Prostate gland (tissue), 2 donors: ENCODE measurements around the gene WNK2. TPM values are rescaled to one million over a fixed set of nuclear protein-coding genes. Genes with fewer than 3 reads are reported as not detected.

Source experiments
- DNase-seq: peaks from one replicate; pipeline ENCODE4 v3.0.0-alpha.2; 2019; ENCODE audit warnings: low spot score
- H3K27ac ChIP-seq, 2 donors: fragments of 200-600 bp; sonication (generic); 2 replicates each; pipeline ENCODE4 v1.5.1; 2017 to 2019
- H3K27me3 ChIP-seq: fragments of 200-600 bp; sonication (generic); replicated peaks from 2 replicates; pipeline ENCODE4 v1.5.1; 2019; ENCODE audit not compliant: insufficient read depth
- H3K36me3 ChIP-seq, 2 donors: fragments of 200-600 bp; sonication (generic); 1 replicate in 1 of 2; 2 replicates in 1 of 2; pipeline versions ENCODE4 v1.5.1 to v1.8.1; 2017 to 2019
- H3K4me1 ChIP-seq: fragments of 200-600 bp; sonication (generic); replicated peaks from 2 replicates; pipeline ENCODE4 v1.5.1; 2019
- H3K4me3 ChIP-seq, 2 donors: fragments of 200-600 bp; sonication (generic); 2 replicates each; pipeline ENCODE4 v1.5.1; 2017 to 2019
- H3K9me3 ChIP-seq: fragments of 200-600 bp; sonication (generic); 2 replicates; pipeline ENCODE4 v1.5.1; 2017
- POLR2A ChIP-seq: fragments of 450-650 bp; IDR thresholded peaks from one replicate; pipeline ENCODE4 v1.6.1; 2016; ENCODE audit warnings: antibody characterized with exemption, mild to moderate bottlenecking
- POLR2AphosphoS5 ChIP-seq: sonication (generic); formaldehyde crosslinking; IDR thresholded peaks from one replicate; pipeline ENCODE4 v1.6.1; 2017; ENCODE audit warnings: antibody characterized with exemption
- WGBS: methylation state at CpG from one replicate; pipeline ENCODE4 v1.1.5; 2018; 5-methylcytosine and 5-hydroxymethylcytosine counted together
- intact Hi-C: fragments of 100-400 bp; cut with DNase I; formaldehyde crosslinking; loops from one replicate; pipeline ENCODE4 v1.14.2; 2022
- total RNA-seq, 2 donors: library from RNA; depleted of rRNA; stranded (reverse); fragments of >200 nt; gene quantifications; one replicate each; pipeline ENCODE4 v1.1.0, GENCODE V29; 2016
- TF ChIP-seq, protein P1 (sequence below), 4 experiments: fragments of 200-600 bp in 2 of 4; fragments of 450-650 bp in 2 of 4; sonication (generic) in 2 of 4; IDR thresholded peaks; 1 replicate in 3 of 4; 2 replicates in 1 of 4; pipeline ENCODE4 v1.5.1; 2016 to 2019; ENCODE audit warnings: antibody characterized with exemption in 4 of 4, mild to moderate bottlenecking in 2 of 4, moderate library complexity in 2 of 4

WNK2 gene
- total RNA-seq, 2 donors from 2014 or later, result 77.9 to 136 TPM

DNA sequence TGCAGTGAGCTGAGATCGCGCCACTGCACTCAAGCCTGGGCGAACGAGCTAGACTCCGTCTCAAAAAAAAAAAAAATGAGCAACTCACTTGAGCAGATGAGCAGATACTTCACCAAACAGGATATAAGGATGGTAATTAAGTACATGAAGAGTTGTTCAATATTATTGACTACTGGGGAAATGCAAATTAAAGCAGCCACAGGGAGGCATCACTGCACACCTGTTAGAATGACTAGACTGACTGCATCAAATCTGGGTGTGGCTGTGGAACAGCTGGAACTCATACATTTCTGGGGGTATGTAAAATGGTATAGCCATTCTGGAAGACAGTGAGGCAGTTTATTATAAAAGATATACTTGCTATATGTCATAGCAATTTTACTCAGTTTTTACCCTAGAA lies 93.0 kb downstream of the WNK2 start:
- Histone ChIP-seq H3K9me3 (no peaks in the 10 kb centered on the region), H3K27ac (no peak overlapping the region), H3K4me1 (no peaks in the 10 kb centered on the region), H3K27me3 (no peaks in the 10 kb centered on the region), H3K36me3 (no peaks in the 10 kb centered on the region), H3K4me3 (no peak overlapping the region)
- no peak for TF ChIP-seq POLR2AphosphoS5
- TF ChIP-seq, protein P1, sequence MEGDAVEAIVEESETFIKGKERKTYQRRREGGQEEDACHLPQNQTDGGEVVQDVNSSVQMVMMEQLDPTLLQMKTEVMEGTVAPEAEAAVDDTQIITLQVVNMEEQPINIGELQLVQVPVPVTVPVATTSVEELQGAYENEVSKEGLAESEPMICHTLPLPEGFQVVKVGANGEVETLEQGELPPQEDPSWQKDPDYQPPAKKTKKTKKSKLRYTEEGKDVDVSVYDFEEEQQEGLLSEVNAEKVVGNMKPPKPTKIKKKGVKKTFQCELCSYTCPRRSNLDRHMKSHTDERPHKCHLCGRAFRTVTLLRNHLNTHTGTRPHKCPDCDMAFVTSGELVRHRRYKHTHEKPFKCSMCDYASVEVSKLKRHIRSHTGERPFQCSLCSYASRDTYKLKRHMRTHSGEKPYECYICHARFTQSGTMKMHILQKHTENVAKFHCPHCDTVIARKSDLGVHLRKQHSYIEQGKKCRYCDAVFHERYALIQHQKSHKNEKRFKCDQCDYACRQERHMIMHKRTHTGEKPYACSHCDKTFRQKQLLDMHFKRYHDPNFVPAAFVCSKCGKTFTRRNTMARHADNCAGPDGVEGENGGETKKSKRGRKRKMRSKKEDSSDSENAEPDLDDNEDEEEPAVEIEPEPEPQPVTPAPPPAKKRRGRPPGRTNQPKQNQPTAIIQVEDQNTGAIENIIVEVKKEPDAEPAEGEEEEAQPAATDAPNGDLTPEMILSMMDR (IDR thresholded peaks at IDR 0.05), result no peak
- TF ChIP-seq POLR2A, result no peak
- WGBS, result 94% methylated on average over 5 of the region's 5 CpGs
- DNase-seq, result no peak
- intact Hi-C loops, result no loop called here

DNA sequence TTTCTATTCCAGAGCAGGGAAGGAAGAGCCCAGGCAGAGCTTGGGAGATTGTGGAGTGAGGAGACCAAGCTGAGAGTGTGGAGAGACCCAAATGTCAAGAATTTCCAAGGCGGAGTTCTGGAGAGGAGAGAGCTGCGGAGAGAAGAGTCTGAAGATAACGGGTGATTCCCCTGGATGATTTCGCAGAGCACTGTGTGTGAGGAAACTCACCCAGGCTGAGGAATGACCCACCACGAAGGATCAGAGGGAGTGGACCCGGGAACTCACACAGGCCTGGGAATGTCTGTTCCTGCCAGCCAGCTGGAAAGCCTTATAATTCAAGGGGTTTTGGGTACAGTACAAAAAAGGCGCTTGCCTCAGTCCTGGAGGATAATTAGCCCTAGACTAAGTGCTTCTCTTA lies 94.2 kb downstream of the WNK2 start:
- WGBS, result 79% methylated on average over 7 of the region's 7 CpGs
- intact Hi-C loops, result no loop called here
- DNase-seq, result no peak
- H3K27me3 ChIP-seq, result no peaks in the 10 kb centered on the region
- no peak overlapping the region for H3K4me3 ChIP-seq
- H3K27ac ChIP-seq, result no peak overlapping the region
- no peaks in the 10 kb centered on the region for H3K4me1 ChIP-seq
- H3K36me3 ChIP-seq, result no peaks in the 10 kb centered on the region
- no peak for TF ChIP-seq POLR2A
- TF ChIP-seq, protein P1 (IDR thresholded peaks at IDR 0.05), result no peak
- TF ChIP-seq POLR2AphosphoS5, result no peak
- H3K9me3 ChIP-seq, result no peaks in the 10 kb centered on the region

DNA sequence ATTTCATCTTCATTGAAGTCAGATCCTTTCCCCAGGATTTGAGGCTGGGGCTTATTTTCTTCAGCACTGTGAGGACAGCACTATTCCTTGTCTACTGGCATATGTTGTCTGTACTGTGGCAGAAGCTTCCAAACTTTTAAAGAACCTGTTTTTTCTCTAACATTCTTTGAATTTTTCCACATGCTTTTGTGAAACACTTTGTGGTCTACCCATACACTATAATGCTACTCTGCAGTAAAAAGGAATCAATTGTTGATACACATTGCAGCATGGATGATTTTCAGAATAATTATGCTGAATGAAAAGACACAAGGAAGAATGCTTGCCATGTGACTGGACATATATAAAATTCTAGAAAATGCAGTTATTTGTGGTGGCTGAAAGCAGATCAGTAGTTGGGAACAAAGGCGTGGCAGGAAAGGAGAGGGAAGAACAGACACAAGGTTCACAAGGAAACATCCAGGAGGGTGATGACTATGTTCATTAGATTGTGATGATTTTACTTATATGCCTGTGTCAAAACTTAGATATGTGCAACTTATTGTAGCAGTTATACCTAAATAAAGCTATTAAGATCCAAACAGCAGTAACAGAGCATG lies 96.8 kb downstream of the WNK2 start:
- H3K9me3 ChIP-seq, result no peaks in the 10 kb centered on the region

DNA sequence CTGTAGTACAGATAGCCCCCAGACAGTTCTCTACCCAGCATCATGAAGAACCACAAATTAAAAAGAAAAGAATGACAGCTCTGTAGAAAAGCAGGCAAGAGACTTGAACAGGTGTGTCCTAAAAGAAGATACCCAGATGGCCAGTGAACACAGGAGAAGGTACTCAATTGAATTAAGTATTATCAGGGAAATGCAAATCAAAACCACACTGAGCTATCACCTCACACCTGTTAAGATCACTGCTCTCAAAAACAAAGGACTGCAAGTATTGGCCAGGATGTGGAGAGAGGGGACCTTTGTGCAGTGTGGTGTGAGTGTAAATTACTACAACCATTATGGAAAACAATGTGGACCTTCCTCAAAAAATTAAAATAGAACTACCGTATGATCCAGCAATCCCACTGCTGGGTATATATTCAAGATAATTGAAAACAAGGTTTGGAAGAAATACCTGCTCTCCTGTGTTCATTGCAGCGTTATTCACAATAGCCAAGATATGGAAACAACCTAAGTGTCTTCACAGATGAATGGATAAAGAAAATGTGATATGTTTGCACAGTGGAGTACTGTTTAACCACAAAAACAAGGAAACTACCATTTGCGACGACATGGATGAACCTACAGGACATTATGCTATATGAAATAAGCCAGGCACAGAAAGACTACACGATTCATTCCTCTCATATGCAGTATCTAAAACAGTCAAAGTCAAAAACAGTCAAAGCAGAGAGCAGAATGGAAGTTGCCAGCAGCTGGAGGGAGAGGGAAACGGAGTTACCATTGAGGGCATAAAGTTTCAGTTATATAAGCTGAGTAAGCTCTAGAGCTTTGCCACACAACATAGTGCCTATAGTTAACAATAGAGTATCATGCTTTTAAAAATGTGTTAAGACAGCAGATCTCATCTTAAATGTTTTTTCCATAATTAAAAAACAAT lies 102.6 kb downstream of the WNK2 start:
- Histone ChIP-seq H3K4me1 (no peaks in the 10 kb centered on the region), H3K9me3 (no peaks in the 10 kb centered on the region), H3K27me3 (no peaks in the 10 kb centered on the region), H3K27ac (no peak overlapping the region), H3K36me3 (no peaks in the 10 kb centered on the region), H3K4me3 (no peak overlapping the region)
- DNase-seq, result no peak
- TF ChIP-seq, protein P1 (IDR thresholded peaks at IDR 0.05), result no peak
- TF ChIP-seq POLR2A, result no peak
- TF ChIP-seq POLR2AphosphoS5, result no peak
- intact Hi-C loops, result no loop called here
- WGBS, result 64% methylated on average over 6 of the region's 6 CpGs

More for the DNA sequence above, 96.8 kb downstream of the WNK2 start:
- no peak for DNase-seq
- no peak for TF ChIP-seq POLR2A
- TF ChIP-seq POLR2AphosphoS5, result no peak
- TF ChIP-seq, protein P1 (IDR thresholded peaks at IDR 0.05), result no peak
- Histone ChIP-seq H3K27me3 (no peaks in the 10 kb centered on the region), H3K4me1 (no peaks in the 10 kb centered on the region), H3K27ac (no peak overlapping the region), H3K36me3 (no peaks in the 10 kb centered on the region), H3K4me3 (no peak overlapping the region)
- 94% methylated on average over 1 of the region's 1 CpG for WGBS
- intact Hi-C loops, result no loop called here
